Kidney epithelial cell (primary cell): Measurements from ENCODE around the gene CDKAL1. TPM values are rescaled to one million over a fixed set of nuclear protein-coding genes. Genes with fewer than 3 reads are reported as not detected.

Source experiments
- DNase-seq: peaks from one replicate; pipeline ENCODE4 v3.0.0-alpha.2; 2010; ENCODE audit warnings: low read depth
- H3K27me3 ChIP-seq: 2 replicates; pipeline ENCODE4 v1.6.0; 2011; ENCODE audit warnings: low read length; ENCODE audit not compliant: control insufficient read depth, insufficient read depth
- H3K36me3 ChIP-seq: 2 replicates; pipeline ENCODE4 v1.5.1; 2011; ENCODE audit warnings: low read length; ENCODE audit not compliant: control insufficient read depth, insufficient read depth
- H3K4me3 ChIP-seq: 2 replicates; pipeline ENCODE4 v1.5.1; 2011; ENCODE audit warnings: low read depth, mild to moderate bottlenecking, control low read depth, low read length
- total RNA-seq: library from RNA; depleted of rRNA; stranded (reverse); fragments of >200 nt; gene quantifications from 2 replicates; pipeline ENCODE4 v1.2.3, GENCODE V29; 2015
- TF ChIP-seq, protein P1 (sequence below): IDR thresholded peaks from 2 replicates; pipeline ENCODE4 v1.5.1; 2011; ENCODE audit warnings: mild to moderate bottlenecking, moderate library complexity, low read length, control low read depth, inconsistent platforms; ENCODE audit not compliant: insufficient read depth, poor library complexity, severe bottlenecking

CDKAL1 gene
- total RNA-seq, 1 donor from 2014 or later: 15.0 TPM

DNA sequence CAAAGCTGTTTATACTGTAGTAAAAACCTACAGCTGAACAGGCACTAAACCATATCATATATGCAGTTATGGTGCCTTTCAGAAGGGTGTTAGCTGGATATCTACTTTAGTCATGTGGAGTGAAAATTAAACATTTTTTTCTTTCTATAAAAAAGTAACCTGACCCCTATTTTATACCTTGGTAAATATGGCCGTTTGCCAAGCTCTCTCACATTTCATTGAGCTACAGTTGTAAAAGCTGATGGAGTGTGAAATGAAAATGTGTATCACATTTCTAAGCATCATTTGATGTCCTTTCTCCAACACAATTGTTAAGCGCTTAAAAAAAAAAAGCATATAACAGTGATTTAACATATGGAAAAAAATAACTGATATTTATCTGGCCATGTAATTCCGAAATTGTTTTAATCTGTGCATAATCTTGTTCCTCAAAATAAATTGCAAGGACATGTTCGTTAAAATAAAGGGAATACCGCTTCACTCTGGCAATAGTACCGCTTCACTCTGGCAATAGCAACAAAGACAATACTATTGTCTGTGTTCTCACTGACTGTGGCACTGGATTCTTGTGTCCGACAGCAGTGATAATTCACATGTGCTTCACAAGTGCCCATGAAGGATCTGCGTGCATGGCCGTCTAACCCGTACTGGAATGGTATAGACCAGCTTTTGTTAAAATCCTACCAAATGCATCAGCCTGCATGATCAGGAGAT is 667.5 kb downstream of the CDKAL1 start:
- TF ChIP-seq, protein P1, sequence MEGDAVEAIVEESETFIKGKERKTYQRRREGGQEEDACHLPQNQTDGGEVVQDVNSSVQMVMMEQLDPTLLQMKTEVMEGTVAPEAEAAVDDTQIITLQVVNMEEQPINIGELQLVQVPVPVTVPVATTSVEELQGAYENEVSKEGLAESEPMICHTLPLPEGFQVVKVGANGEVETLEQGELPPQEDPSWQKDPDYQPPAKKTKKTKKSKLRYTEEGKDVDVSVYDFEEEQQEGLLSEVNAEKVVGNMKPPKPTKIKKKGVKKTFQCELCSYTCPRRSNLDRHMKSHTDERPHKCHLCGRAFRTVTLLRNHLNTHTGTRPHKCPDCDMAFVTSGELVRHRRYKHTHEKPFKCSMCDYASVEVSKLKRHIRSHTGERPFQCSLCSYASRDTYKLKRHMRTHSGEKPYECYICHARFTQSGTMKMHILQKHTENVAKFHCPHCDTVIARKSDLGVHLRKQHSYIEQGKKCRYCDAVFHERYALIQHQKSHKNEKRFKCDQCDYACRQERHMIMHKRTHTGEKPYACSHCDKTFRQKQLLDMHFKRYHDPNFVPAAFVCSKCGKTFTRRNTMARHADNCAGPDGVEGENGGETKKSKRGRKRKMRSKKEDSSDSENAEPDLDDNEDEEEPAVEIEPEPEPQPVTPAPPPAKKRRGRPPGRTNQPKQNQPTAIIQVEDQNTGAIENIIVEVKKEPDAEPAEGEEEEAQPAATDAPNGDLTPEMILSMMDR: no peak
- no peak for DNase-seq
- Histone ChIP-seq H3K36me3 (no peaks in the 10 kb centered on the region), H3K27me3 (no peaks in the 10 kb centered on the region), H3K4me3 (no peak overlapping the region)

DNA sequence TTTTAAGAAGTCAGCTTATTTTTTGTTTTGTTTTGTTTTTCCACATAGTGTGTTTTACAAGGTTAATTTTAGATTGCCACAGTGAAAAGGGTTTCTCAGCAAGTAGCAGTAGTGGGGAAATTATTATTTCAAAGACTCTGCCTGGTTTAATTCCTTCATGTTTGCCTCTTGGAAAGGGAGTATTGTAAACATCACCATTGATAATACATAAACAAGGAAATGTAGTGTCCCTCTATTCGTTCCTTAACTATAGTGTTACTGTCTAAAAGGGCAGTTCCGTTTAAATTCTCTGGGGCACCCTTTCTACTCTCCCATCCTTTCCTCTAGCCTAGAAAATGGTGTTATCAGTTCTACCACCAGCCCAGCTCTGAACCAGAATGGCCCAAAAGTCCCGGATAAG is 668.3 kb downstream of the CDKAL1 start:
- no peaks in the 10 kb centered on the region for H3K36me3 ChIP-seq
- TF ChIP-seq, protein P1: no peak
- no peak for DNase-seq
- H3K27me3 ChIP-seq: no peaks in the 10 kb centered on the region
- H3K4me3 ChIP-seq: no peak overlapping the region

DNA sequence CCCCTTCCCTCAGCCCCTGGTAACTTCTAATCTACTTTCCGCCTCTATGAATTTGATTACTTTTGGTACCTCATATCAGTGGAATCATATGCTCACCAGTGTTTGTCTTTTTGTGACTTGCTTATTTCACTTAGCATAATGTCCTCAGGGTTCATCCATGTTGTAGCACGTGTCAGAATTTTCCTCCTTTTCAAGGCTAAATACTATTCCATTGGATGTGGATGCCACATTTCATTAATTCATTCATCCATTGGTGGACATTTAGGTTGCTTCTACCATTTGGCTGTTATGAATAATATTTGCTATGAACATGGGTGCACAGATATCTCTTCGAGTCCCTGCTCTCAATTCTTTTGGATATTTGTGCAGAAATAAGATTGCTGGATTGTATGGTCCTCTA is 670.7 kb downstream of the CDKAL1 start:
- H3K4me3 ChIP-seq: no peak overlapping the region
- no peaks in the 10 kb centered on the region for H3K36me3 ChIP-seq
- H3K27me3 ChIP-seq: no peaks in the 10 kb centered on the region
- TF ChIP-seq, protein P1: no peak
- no peak for DNase-seq

DNA sequence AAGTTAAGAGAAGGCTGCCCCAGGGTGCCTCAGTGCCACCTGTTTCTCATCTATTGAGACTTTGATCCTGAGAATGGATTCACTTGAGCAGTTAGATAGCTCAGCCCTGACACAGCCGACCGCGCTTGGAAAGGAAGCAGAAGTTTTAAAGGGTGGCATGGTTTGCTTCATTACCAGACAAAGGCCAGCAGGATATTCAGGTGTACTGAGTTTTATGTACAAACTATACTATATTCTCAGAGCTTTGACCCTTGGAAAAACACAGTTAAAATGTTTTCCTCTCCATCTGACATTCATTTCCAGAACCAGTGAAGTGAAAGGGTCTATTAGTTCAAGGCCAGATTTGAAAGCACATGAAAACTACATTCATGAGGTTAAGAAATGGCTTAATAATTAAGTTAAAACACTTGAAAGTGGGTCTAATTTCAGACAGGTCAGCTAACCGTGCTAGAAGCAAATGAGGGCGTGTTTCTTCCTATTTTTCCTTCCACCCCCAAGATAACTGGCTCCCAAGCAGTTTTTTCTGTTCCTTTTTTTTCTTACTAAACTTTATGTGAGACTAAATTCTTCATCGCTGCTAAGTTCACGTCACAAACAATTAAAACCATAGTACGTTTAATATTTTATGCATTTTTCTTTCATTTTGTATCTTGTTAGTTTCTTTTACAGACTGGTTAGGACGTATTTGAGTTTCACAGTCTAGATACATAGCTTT is 674.0 kb downstream of the CDKAL1 start:
- no peaks in the 10 kb centered on the region for H3K36me3 ChIP-seq
- DNase-seq: peak; percentile 32
- H3K4me3 ChIP-seq: no peak overlapping the region
- TF ChIP-seq, protein P1: no peak
- H3K27me3 ChIP-seq: no peaks in the 10 kb centered on the region

DNA sequence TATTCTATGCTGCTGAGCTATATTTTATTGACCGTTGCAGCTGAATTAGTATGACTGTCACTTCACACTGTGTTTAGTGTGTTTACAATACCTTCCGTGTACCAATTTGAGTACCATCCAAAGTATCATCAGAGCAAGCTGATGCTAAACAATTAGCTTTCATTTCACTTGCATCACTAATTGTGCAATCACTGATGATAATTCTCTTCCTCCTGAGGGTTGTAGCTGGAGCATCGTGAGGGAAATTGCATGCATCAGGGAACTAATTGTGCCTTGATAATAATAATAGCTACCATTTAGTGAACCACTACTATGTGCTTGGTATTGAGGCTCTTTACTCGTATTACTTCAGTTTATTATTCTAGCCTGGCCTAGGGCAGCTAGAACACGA is 674.5 kb downstream of the CDKAL1 start:
- H3K4me3 ChIP-seq: no peak overlapping the region
- no peak for DNase-seq

More for the DNA sequence above, 674.5 kb downstream of the CDKAL1 start:
- H3K36me3 ChIP-seq: no peaks in the 10 kb centered on the region
- TF ChIP-seq, protein P1: no peak
- no peaks in the 10 kb centered on the region for H3K27me3 ChIP-seq
